ENCODE results near the gene CPT1B. TPM values are rescaled to one million over a fixed set of nuclear protein-coding genes. Genes with fewer than 3 reads are reported as not detected.

CPT1B gene
- total and polyA plus RNA-seq, 2 experiments from 2014 or later, result 1.3 to 2.9 TPM

DNA sequence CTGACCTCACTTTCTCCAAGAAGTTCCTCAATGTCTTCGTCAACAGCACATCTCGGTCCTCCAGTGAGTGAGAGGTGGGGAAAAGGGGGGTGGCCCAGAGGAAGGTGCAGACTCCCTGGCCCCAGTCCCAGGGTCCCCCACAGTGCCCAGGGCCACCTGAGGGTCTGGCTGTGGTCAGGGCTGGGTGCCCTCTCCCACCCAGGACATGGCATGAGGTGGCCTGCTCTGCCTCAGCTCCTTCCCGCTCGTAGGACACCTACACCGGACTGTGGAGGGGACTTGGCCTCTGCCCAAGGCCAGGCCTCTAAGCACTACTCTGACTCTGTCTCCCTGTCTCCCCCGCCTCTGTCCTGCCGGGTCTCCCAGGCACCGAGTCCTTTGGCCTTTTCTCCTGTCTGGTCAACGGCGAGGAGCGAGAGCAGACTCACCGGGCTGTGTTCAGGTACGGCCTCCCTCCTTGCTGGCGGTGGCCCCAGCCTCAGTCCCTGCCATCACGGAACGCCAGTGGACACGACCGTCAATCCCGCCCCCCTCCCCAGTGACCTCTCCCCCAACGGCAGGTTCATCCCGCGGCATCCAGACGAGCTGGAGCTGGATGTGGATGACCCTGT is 26.9 kb upstream of the CPT1B start:
- Histone ChIP-seq H3K9me2 (ENCODE audit: insufficient read depth) (no peaks in the 10 kb centered on the region), H3F3A (ENCODE audit: insufficient read depth) (no peaks in the 10 kb centered on the region), H3K9me3 (ENCODE audit: low read depth) (no peaks in the 10 kb centered on the region), H3K4me1 (ENCODE audit: insufficient read depth) (no peaks in the 10 kb centered on the region), H3K27ac (no peak overlapping the region), H3K4me3 (no peak overlapping the region), H3K9ac (no peak overlapping the region), H2AFZ (no peak overlapping the region), H3K27me3 (replicated peaks; ENCODE audit: insufficient read depth) (peaks cover 9% of the 10 kb centered on the region), H3K4me2 (ENCODE audit: unreplicated experiment) (no peak overlapping the region), H3K79me2 (ENCODE audit: insufficient read depth) (no peaks in the 10 kb centered on the region), H4K20me1 (ENCODE audit: insufficient read depth) (no peaks in the 10 kb centered on the region), H3K36me3 (ENCODE audit: low read depth) (no peaks in the 10 kb centered on the region)
- in situ Hi-C loops (cut with MboI), result no loop called here
- DNase-seq, result no peak
- TF ChIP-seq EZH2phosphoT487 (IDR thresholded peaks at IDR 0.05; ENCODE audit: insufficient read depth, low read depth) (no peak), EZH2 (IDR thresholded peaks at IDR 0.05; ENCODE audit: insufficient read depth, poor library complexity, severe bottlenecking) (no peak)
- 78 to 85% methylated on average over 15 to 23 of the region's 23 CpGs for WGBS, 2 experiments (ENCODE audit: low coverage in 1 of 2, low lambda C conversion rate in 2 of 2, missing lambda C conversion rate in 2 of 2)

DNA sequence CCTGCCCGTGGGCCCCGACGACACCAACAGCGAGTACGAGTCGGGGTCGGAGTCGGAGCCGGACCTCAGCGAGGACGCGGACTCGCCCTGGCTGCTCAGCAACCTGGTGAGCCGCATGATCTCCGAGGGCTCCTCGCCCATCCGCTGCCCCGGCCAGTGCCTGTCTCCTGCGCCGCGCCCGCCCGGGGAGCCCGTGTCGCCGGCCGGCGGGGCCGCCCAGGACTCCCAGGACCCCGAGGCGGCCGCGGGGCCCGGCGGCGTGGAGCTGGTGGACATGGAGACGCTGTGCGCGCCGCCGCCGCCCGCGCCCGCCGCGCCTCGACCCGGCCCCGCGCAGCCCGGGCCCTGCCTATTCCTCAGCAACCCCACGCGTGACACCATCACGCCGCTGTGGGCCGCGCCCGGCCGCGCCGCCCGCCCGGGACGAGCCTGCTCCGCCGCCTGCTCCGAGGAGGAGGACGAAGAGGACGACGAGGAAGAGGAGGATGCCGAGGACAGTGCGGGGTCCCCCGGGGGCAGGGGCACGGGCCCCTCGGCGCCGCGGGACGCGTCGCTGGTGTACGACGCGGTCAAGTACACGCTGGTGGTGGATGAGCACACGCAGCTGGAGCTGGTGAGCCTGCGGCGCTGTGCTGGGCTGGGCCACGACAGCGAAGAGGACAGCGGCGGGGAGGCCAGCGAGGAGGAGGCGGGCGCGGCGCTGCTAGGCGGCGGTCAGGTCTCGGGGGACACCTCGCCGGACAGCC is 26.2 kb upstream of the CPT1B start:
- H3K4me3 ChIP-seq, result no peak overlapping the region
- H2AFZ ChIP-seq, result no peak overlapping the region
- H3K9me2 ChIP-seq (ENCODE audit: insufficient read depth), result no peaks in the 10 kb centered on the region
- no peak overlapping the region for H3K9ac ChIP-seq
- no peaks in the 10 kb centered on the region for H3K4me1 ChIP-seq (ENCODE audit: insufficient read depth)
- no peak overlapping the region for H3K27ac ChIP-seq
- H3K36me3 ChIP-seq (ENCODE audit: low read depth), result no peaks in the 10 kb centered on the region
- no peak for DNase-seq
- no peaks in the 10 kb centered on the region for H3F3A ChIP-seq (ENCODE audit: insufficient read depth)
- TF ChIP-seq EZH2phosphoT487 (IDR thresholded peaks at IDR 0.05; ENCODE audit: insufficient read depth, low read depth) (no peak), EZH2 (IDR thresholded peaks at IDR 0.05; ENCODE audit: insufficient read depth, poor library complexity, severe bottlenecking) (no peak)
- H3K27me3 ChIP-seq (replicated peaks; ENCODE audit: insufficient read depth), result peaks cover 9% of the 10 kb centered on the region
- in situ Hi-C loops (cut with MboI), result no loop called here
- H3K79me2 ChIP-seq (ENCODE audit: insufficient read depth), result no peaks in the 10 kb centered on the region
- no peak overlapping the region for H3K4me2 ChIP-seq (ENCODE audit: unreplicated experiment)
- H3K9me3 ChIP-seq (ENCODE audit: low read depth), result no peaks in the 10 kb centered on the region
- 53 to 66% methylated on average over 39 to 80 of the region's 103 CpGs for WGBS, 2 experiments (ENCODE audit: low coverage in 1 of 2, low lambda C conversion rate in 2 of 2, missing lambda C conversion rate in 2 of 2)
- no peaks in the 10 kb centered on the region for H4K20me1 ChIP-seq (ENCODE audit: insufficient read depth)

DNA sequence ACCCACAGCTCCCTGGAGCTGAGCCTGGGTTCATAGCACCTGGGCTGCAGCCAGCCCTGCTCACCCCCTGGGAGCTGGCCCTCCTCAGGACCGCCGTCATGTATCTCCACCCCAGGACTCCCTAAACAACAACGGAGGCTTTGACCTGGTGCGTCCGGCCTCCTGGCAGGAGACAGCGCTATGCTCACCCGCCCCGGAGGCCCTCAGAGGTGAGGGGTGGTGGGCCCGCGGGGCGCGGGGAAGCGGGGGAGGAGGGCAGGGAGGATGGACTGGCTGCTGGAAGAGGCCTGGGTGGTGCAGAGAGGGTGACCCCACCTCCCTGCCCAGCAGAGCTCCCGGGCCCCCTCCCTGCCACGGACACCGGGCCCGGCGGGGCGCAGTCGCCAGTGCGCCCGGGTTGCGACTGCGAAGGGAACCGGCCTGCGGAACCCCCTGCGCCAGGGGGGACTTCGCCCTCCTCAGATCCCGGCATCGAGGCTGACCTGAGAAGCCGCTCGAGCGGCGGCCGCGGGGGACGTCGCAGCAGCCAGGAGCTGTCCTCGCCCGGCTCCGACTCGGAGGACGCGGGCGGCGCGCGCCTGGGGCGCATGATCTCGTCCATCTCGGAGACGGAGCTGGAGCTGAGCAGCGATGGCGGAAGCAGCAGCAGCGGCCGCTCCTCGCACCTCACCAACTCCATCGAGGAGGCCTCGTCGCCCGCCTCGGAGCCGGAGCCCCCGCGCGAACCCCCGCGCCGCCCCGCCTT is 25.5 kb upstream of the CPT1B start:
- Histone ChIP-seq H3K27ac (no peak overlapping the region), H3K4me1 (ENCODE audit: insufficient read depth) (no peaks in the 10 kb centered on the region), H4K20me1 (ENCODE audit: insufficient read depth) (no peaks in the 10 kb centered on the region), H3K79me2 (ENCODE audit: insufficient read depth) (no peaks in the 10 kb centered on the region), H3K4me3 (no peak overlapping the region), H3K9me3 (ENCODE audit: low read depth) (no peaks in the 10 kb centered on the region), H3K9me2 (ENCODE audit: insufficient read depth) (no peaks in the 10 kb centered on the region), H3F3A (ENCODE audit: insufficient read depth) (no peaks in the 10 kb centered on the region), H3K36me3 (ENCODE audit: low read depth) (no peaks in the 10 kb centered on the region), H2AFZ (no peak overlapping the region), H3K4me2 (ENCODE audit: unreplicated experiment) (no peak overlapping the region), H3K27me3 (replicated peaks; ENCODE audit: insufficient read depth) (peaks cover 9% of the 10 kb centered on the region), H3K9ac (no peak overlapping the region)
- in situ Hi-C loops (cut with MboI), result no loop called here
- DNase-seq, result no peak
- WGBS, 2 experiments (ENCODE audit: low coverage in 1 of 2, low lambda C conversion rate in 2 of 2, missing lambda C conversion rate in 2 of 2), result 22 to 23% methylated on average over 20 to 49 of the region's 70 CpGs
- TF ChIP-seq EZH2phosphoT487 (IDR thresholded peaks at IDR 0.05; ENCODE audit: insufficient read depth, low read depth) (no peak), EZH2 (IDR thresholded peaks at IDR 0.05; ENCODE audit: insufficient read depth, poor library complexity, severe bottlenecking) (peak; percentile 52)

DNA sequence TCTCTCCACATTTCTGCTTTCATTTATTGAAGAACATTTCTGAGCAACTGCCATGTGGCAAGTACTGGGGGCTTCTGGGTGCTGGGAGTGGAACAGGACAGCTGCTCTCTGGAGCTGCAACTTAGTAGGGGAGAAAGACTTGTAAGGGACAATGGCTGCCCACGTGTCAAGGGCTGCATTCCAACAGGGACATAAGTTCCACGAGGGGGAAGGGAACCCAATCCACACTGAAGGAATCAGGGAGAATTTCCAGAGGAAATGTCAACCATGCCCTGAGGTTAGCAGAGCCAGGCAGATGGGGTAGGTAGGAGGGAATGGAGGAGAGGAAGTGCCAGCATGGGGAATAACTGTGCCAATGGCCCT is 24.1 kb upstream of the CPT1B start:
- 41 to 52% methylated on average over 2 of the region's 2 CpGs for WGBS, 2 experiments (ENCODE audit: low coverage in 1 of 2, low lambda C conversion rate in 2 of 2, missing lambda C conversion rate in 2 of 2)
- H2AFZ ChIP-seq, result no peak overlapping the region
- H3K4me1 ChIP-seq (ENCODE audit: insufficient read depth), result no peaks in the 10 kb centered on the region
- no peaks in the 10 kb centered on the region for H3K36me3 ChIP-seq (ENCODE audit: low read depth)
- H3K9me3 ChIP-seq (ENCODE audit: low read depth), result no peaks in the 10 kb centered on the region
- no peak for DNase-seq
- no peaks in the 10 kb centered on the region for H4K20me1 ChIP-seq (ENCODE audit: insufficient read depth)
- H3K27ac ChIP-seq, result no peak overlapping the region
- no peak overlapping the region for H3K9ac ChIP-seq
- no peak overlapping the region for H3K4me3 ChIP-seq
- H3K79me2 ChIP-seq (ENCODE audit: insufficient read depth), result no peaks in the 10 kb centered on the region
- no peaks in the 10 kb centered on the region for H3K9me2 ChIP-seq (ENCODE audit: insufficient read depth)
- H3F3A ChIP-seq (ENCODE audit: insufficient read depth), result no peaks in the 10 kb centered on the region
- TF ChIP-seq EZH2 (IDR thresholded peaks at IDR 0.05; ENCODE audit: insufficient read depth, poor library complexity, severe bottlenecking) (peak; percentile 20), EZH2phosphoT487 (IDR thresholded peaks at IDR 0.05; ENCODE audit: insufficient read depth, low read depth) (no peak)
- H3K4me2 ChIP-seq (ENCODE audit: unreplicated experiment), result no peak overlapping the region
- peaks cover 9% of the 10 kb centered on the region for H3K27me3 ChIP-seq (replicated peaks; ENCODE audit: insufficient read depth)
- in situ Hi-C loops (cut with MboI), result no loop called here
